ENCODE measurements around the gene MEIS3. TPM values are rescaled to one million over a fixed set of nuclear protein-coding genes. Genes with fewer than 3 reads are reported as not detected.
"Not testable (repeated sequence)": the region's sequence is repeated elsewhere in the genome, so short reads cannot be mapped to it uniquely, and the experiment has no call there.

Gene MEIS3
- total RNA-seq, 2 donors from 2014 or later = 0.34 TPM; not detected in 1

GRCh38 chr19:47405197-47405550, 14.2 kb downstream of the MEIS3 start:
- no peak for DNase-seq
- H3K27me3 Mint-ChIP-seq = peaks cover 71% of the 10 kb centered on the region
- no peak overlapping the region for H3K4me3 Mint-ChIP-seq
- no peak overlapping the region for H3K27ac Mint-ChIP-seq
- H3K4me1 Mint-ChIP-seq = peaks cover 5% of the 10 kb centered on the region
- no peaks in the 10 kb centered on the region for H3K9me3 ChIP-seq (ENCODE audit: control insufficient read depth, low read length, poor library complexity, severe bottlenecking)
- no peak for ATAC-seq
- H3K36me3 Mint-ChIP-seq (ENCODE audit: low read depth) = peaks cover 14% of the 10 kb centered on the region

- ATAC-seq = no peak
- Mint-ChIP-seq H3K27me3 (peaks cover 71% of the 10 kb centered on the region), H3K27ac (no peak overlapping the region), H3K4me1 (peaks cover 5% of the 10 kb centered on the region), H3K36me3 (ENCODE audit: low read depth) (peaks cover 14% of the 10 kb centered on the region), H3K4me3 (peak overlapping the region; percentile 61)
- H3K9me3 ChIP-seq (ENCODE audit: control insufficient read depth, low read length, poor library complexity, severe bottlenecking) = no peaks in the 10 kb centered on the region
- no peak for DNase-seq
Observed at GRCh38 chr19:47404334-47405196, 14.8 kb downstream of the MEIS3 start.

- H3K27ac Mint-ChIP-seq = no peak overlapping the region
- ATAC-seq = no peak
- H3K36me3 Mint-ChIP-seq (ENCODE audit: low read depth) = peaks cover 9% of the 10 kb centered on the region
- no peak for DNase-seq
- H3K4me1 Mint-ChIP-seq = peaks cover 5% of the 10 kb centered on the region
- H3K4me3 Mint-ChIP-seq = no peak overlapping the region
- H3K27me3 Mint-ChIP-seq = peaks cover 72% of the 10 kb centered on the region
- no peaks in the 10 kb centered on the region for H3K9me3 ChIP-seq (ENCODE audit: control insufficient read depth, low read length, poor library complexity, severe bottlenecking)
Observed at GRCh38 chr19:47402504-47402903, 16.8 kb downstream of the MEIS3 start.

- H3K36me3 Mint-ChIP-seq (ENCODE audit: low read depth) = peaks cover 5% of the 10 kb centered on the region
- no peaks in the 10 kb centered on the region for H3K9me3 ChIP-seq (ENCODE audit: control insufficient read depth, low read length, poor library complexity, severe bottlenecking)
- ATAC-seq = no peak
- DNase-seq = no peak
- H3K4me1 Mint-ChIP-seq = peaks cover 9% of the 10 kb centered on the region
- H3K4me3 Mint-ChIP-seq = no peak overlapping the region
- H3K27me3 Mint-ChIP-seq = peaks cover 61% of the 10 kb centered on the region
- H3K27ac Mint-ChIP-seq = no peak overlapping the region
Observed at GRCh38 chr19:47398707-47399597, 20.4 kb downstream of the MEIS3 start.

GRCh38 chr19:47391510-47392223, 27.7 kb downstream of the MEIS3 start:
- Mint-ChIP-seq H3K27me3 (peaks cover 34% of the 10 kb centered on the region), H3K36me3 (ENCODE audit: low read depth) (peaks cover 2% of the 10 kb centered on the region), H3K4me1 (peaks cover 14% of the 10 kb centered on the region), H3K27ac (no peak overlapping the region), H3K4me3 (no peak overlapping the region)
- peak; percentile 82 for ATAC-seq
- peak; percentile 64 to 81 (median 72) for DNase-seq
- H3K9me3 ChIP-seq (ENCODE audit: control insufficient read depth, low read length, poor library complexity, severe bottlenecking) = no peaks in the 10 kb centered on the region

- peak overlapping the region; percentile 54 for H3K27ac Mint-ChIP-seq
- ATAC-seq (no peak), DNase-seq (no peak)
- no peaks in the 10 kb centered on the region for H3K9me3 ChIP-seq (ENCODE audit: control insufficient read depth, low read length, poor library complexity, severe bottlenecking)
- H3K27me3 Mint-ChIP-seq = peaks cover 30% of the 10 kb centered on the region
- H3K36me3 Mint-ChIP-seq (ENCODE audit: low read depth) = peaks cover 2% of the 10 kb centered on the region
- peaks cover 13% of the 10 kb centered on the region for H3K4me1 Mint-ChIP-seq
- no peak overlapping the region for H3K4me3 Mint-ChIP-seq
Observed at GRCh38 chr19:47390533-47391488, 28.5 kb downstream of the MEIS3 start.

- Mint-ChIP-seq H3K27me3 (peaks cover 25% of the 10 kb centered on the region), H3K36me3 (ENCODE audit: low read depth) (peaks cover 2% of the 10 kb centered on the region), H3K4me3 (no peak overlapping the region), H3K27ac (no peak overlapping the region), H3K4me1 (peaks cover 10% of the 10 kb centered on the region)
- ATAC-seq = peak; percentile 56
- no peaks in the 10 kb centered on the region for H3K9me3 ChIP-seq (ENCODE audit: control insufficient read depth, low read length, poor library complexity, severe bottlenecking)
- DNase-seq = no peak
Observed at GRCh38 chr19:47389150-47389556, 30.2 kb downstream of the MEIS3 start.

GRCh38 chr19:47388721-47389120, 30.6 kb downstream of the MEIS3 start:
- H3K4me1 Mint-ChIP-seq; DNase-seq; H3K27ac Mint-ChIP-seq; H3K9me3 ChIP-seq (ENCODE audit: control insufficient read depth, low read length, poor library complexity, severe bottlenecking); H3K36me3 Mint-ChIP-seq (ENCODE audit: low read depth); H3K4me3 Mint-ChIP-seq; ATAC-seq: not testable (repeated sequence)
- H3K27me3 Mint-ChIP-seq = peaks cover 21% of the 10 kb centered on the region

- H3K4me3 Mint-ChIP-seq; H3K9me3 ChIP-seq (ENCODE audit: control insufficient read depth, low read length, poor library complexity, severe bottlenecking); H3K27me3 Mint-ChIP-seq; DNase-seq; H3K36me3 Mint-ChIP-seq (ENCODE audit: low read depth); ATAC-seq; H3K4me1 Mint-ChIP-seq; H3K27ac Mint-ChIP-seq: not testable (repeated sequence)
Observed at GRCh38 chr19:47387623-47388022, 31.7 kb downstream of the MEIS3 start.

- not testable (repeated sequence) for H3K36me3 Mint-ChIP-seq (ENCODE audit: low read depth); H3K27ac Mint-ChIP-seq; H3K4me1 Mint-ChIP-seq
Observed at GRCh38 chr19:47386582-47386981, 32.7 kb downstream of the MEIS3 start.

GRCh38 chr19:47384533-47384932, 34.8 kb downstream of the MEIS3 start:
- H3K27ac Mint-ChIP-seq; ATAC-seq; DNase-seq; H3K4me3 Mint-ChIP-seq; H3K4me1 Mint-ChIP-seq; H3K9me3 ChIP-seq (ENCODE audit: control insufficient read depth, low read length, poor library complexity, severe bottlenecking); H3K36me3 Mint-ChIP-seq (ENCODE audit: low read depth); H3K27me3 Mint-ChIP-seq: not testable (repeated sequence)

More at GRCh38 chr19:47386582-47386981, 32.7 kb downstream of the MEIS3 start:
- H3K9me3 ChIP-seq (ENCODE audit: control insufficient read depth, low read length, poor library complexity, severe bottlenecking); ATAC-seq; H3K27me3 Mint-ChIP-seq; H3K4me3 Mint-ChIP-seq; DNase-seq: not testable (repeated sequence)

- not testable (repeated sequence) for H3K27me3 Mint-ChIP-seq; H3K4me1 Mint-ChIP-seq; H3K27ac Mint-ChIP-seq; H3K4me3 Mint-ChIP-seq; DNase-seq; ATAC-seq; H3K36me3 Mint-ChIP-seq (ENCODE audit: low read depth); H3K9me3 ChIP-seq (ENCODE audit: control insufficient read depth, low read length, poor library complexity, severe bottlenecking)
Observed at GRCh38 chr19:47383890-47384289, 35.4 kb downstream of the MEIS3 start.

Measured in T-helper 17 cell (primary cell).